GM12873 (cell line): ENCODE results near the gene DHCR7.

ENCODE experiments used
- CTCF ChIP-seq: IDR thresholded peaks from 2 replicates; pipeline ENCODE4 v1.5.1; 2012; ENCODE audit warnings: low read depth, mild to moderate bottlenecking, moderate library complexity, low read length, control low read depth; ENCODE audit not compliant: insufficient read depth; ENCODE audit errors: missing control alignments

DHCR7 gene

GRCh38 chr11:71476926-71477640 is 28.9 kb upstream of the DHCR7 start:
- no peak for TF ChIP-seq CTCF

GRCh38 chr11:71476031-71476430 is 27.8 kb upstream of the DHCR7 start:
- no peak for TF ChIP-seq CTCF

GRCh38 chr11:71474771-71475483 is 26.7 kb upstream of the DHCR7 start:
- TF ChIP-seq CTCF: no peak

- TF ChIP-seq CTCF: no peak
Observed at GRCh38 chr11:71474141-71474770, 26.1 kb upstream of the DHCR7 start.

GRCh38 chr11:71473793-71474080 is 25.5 kb upstream of the DHCR7 start:
- TF ChIP-seq CTCF: no peak

GRCh38 chr11:71472941-71473792 is 25.0 kb upstream of the DHCR7 start:
- no peak for TF ChIP-seq CTCF

- TF ChIP-seq CTCF: no peak
Observed at GRCh38 chr11:71472357-71472885, 24.2 kb upstream of the DHCR7 start.
